WTC11 (cell line): ENCODE results near the gene SLC2A5. TPM values are rescaled to one million over a fixed set of nuclear protein-coding genes. Genes with fewer than 3 reads are reported as not detected.

Experiments
- ATAC-seq: fragments of 200-7000 bp; cut with Tn5 transposase; 2 replicates; pipeline ENCODE4 v1.10.0; 2021; ENCODE audit warnings: mild to moderate bottlenecking, moderate library complexity
- CTCF ChIA-PET: fragments of 300-600 bp; sonication (Branson Sonifier 250); formaldehyde crosslinking; loops from one replicate; lab custom pipeline; 2021; ENCODE audit warnings: antibody characterized with exemption; lab: Charles Lee
- POLR2A ChIA-PET: fragments of 350-600 bp; sonication (Branson Sonifier 250); formaldehyde crosslinking; loops from one replicate; lab custom pipeline; 2021; ENCODE audit warnings: antibody characterized with exemption; lab: Charles Lee
- DNase-seq: peaks from one replicate; pipeline ENCODE4 v3.0.0; 2021; ENCODE audit warnings: low spot score
- H3K27ac Mint-ChIP-seq: 2 replicates; pipeline ENCODE4 v1.8.0; 2021; ENCODE audit warnings: mixed read lengths
- H3K27me3 Mint-ChIP-seq: 2 replicates; pipeline ENCODE4 v1.8.0; 2021; ENCODE audit warnings: low read depth, mild to moderate bottlenecking, moderate library complexity, mixed read lengths
- H3K36me3 Mint-ChIP-seq: 2 replicates; pipeline ENCODE4 v1.8.0; 2021; ENCODE audit warnings: mixed read lengths
- H3K4me1 Mint-ChIP-seq: 2 replicates; pipeline ENCODE4 v1.8.0; 2022; ENCODE audit warnings: mixed read lengths
- H3K4me3 Mint-ChIP-seq: 2 replicates; pipeline ENCODE4 v1.8.0; 2021; ENCODE audit warnings: mild to moderate bottlenecking, moderate library complexity, mixed read lengths
- H3K9me3 Mint-ChIP-seq: 2 replicates; pipeline ENCODE4 v1.8.0; 2021; ENCODE audit warnings: mixed read lengths
- ATF3 ChIP-seq: sonication (generic); formaldehyde crosslinking; conservative IDR thresholded peaks from 2 replicates; pipeline ENCODE4 v1.8.1; 2022; ENCODE audit warnings: mild to moderate bottlenecking, missing genetic modification reagents
- CBFB ChIP-seq: sonication (generic); formaldehyde crosslinking; IDR thresholded peaks from 2 replicates; pipeline ENCODE4 v1.8.1; 2022; ENCODE audit warnings: mild to moderate bottlenecking, low read depth, missing genetic modification reagents
- EMX1 ChIP-seq: fragments of 250-450 bp; sonication (Bioruptor Pico); IDR thresholded peaks from 2 replicates; pipeline ENCODE4 v1.8.0; 2021; ENCODE audit warnings: mild to moderate bottlenecking
- ERG ChIP-seq: fragments of 250-450 bp; sonication (Bioruptor Pico); IDR thresholded peaks from 2 replicates; pipeline ENCODE4 v1.8.0; 2021; ENCODE audit warnings: mild to moderate bottlenecking
- ESRRA ChIP-seq: sonication (generic); formaldehyde crosslinking; IDR thresholded peaks from 2 replicates; pipeline ENCODE4 v1.8.1; 2022; ENCODE audit warnings: mild to moderate bottlenecking, missing genetic modification reagents, borderline replicate concordance
- FOXP1 ChIP-seq: sonication (generic); formaldehyde crosslinking; IDR thresholded peaks from 2 replicates; pipeline ENCODE4 v1.8.0; 2022; ENCODE audit warnings: missing genetic modification reagents, mild to moderate bottlenecking, moderate library complexity, borderline replicate concordance
- FOXP4 ChIP-seq: sonication (generic); formaldehyde crosslinking; IDR thresholded peaks from 2 replicates; pipeline ENCODE4 v1.8.0; 2022; ENCODE audit warnings: mild to moderate bottlenecking, missing genetic modification reagents
- GRHL2 ChIP-seq: fragments of 250-450 bp; sonication (Bioruptor Pico); IDR thresholded peaks from 2 replicates; pipeline ENCODE4 v1.8.0; 2022; ENCODE audit warnings: mild to moderate bottlenecking, moderate library complexity; ENCODE audit not compliant: insufficient replicate concordance, severe bottlenecking
- IRF1 ChIP-seq: sonication (generic); formaldehyde crosslinking; IDR thresholded peaks from 2 replicates; pipeline ENCODE4 v1.8.0; 2023; ENCODE audit warnings: missing genetic modification reagents
- JAZF1 ChIP-seq: fragments of 250-450 bp; sonication (Bioruptor Pico); IDR thresholded peaks from 2 replicates; pipeline ENCODE4 v1.9.0; 2021; ENCODE audit warnings: moderate library complexity, mild to moderate bottlenecking, inconsistent platforms
- MLX ChIP-seq: sonication (generic); formaldehyde crosslinking; IDR thresholded peaks from 2 replicates; pipeline ENCODE4 v1.8.1; 2023; ENCODE audit warnings: mild to moderate bottlenecking, missing genetic modification reagents, moderate library complexity
- MXD4 ChIP-seq: fragments of 250-450 bp; sonication (Bioruptor Pico); IDR thresholded peaks from 2 replicates; pipeline ENCODE4 v1.8.0; 2021; ENCODE audit warnings: mild to moderate bottlenecking, moderate library complexity, borderline replicate concordance
- MYBL2 ChIP-seq: sonication (generic); formaldehyde crosslinking; IDR thresholded peaks from 2 replicates; pipeline ENCODE4 v1.8.1; 2023; ENCODE audit warnings: mild to moderate bottlenecking, moderate library complexity, missing genetic modification reagents
- NFATC4 ChIP-seq: fragments of 250-450 bp; sonication (Bioruptor Pico); IDR thresholded peaks from 2 replicates; pipeline ENCODE4 v1.9.0; 2021; ENCODE audit warnings: mild to moderate bottlenecking
- PRRX2 ChIP-seq: fragments of 250-450 bp; sonication (Bioruptor Pico); IDR thresholded peaks from 2 replicates; pipeline ENCODE4 v1.8.0; 2021; ENCODE audit warnings: mild to moderate bottlenecking
- RORB ChIP-seq: fragments of 250-450 bp; sonication (Bioruptor Pico); IDR thresholded peaks from 2 replicates; pipeline ENCODE4 v1.9.0; 2021; ENCODE audit warnings: mild to moderate bottlenecking
- SP1 ChIP-seq: sonication (generic); formaldehyde crosslinking; conservative IDR thresholded peaks from 2 replicates; pipeline ENCODE4 v1.8.1; 2022; ENCODE audit warnings: missing genetic modification reagents
- STAT6 ChIP-seq: sonication (generic); formaldehyde crosslinking; conservative IDR thresholded peaks from 2 replicates; pipeline ENCODE4 v1.8.1; 2023; ENCODE audit warnings: mild to moderate bottlenecking, low read depth, missing genetic modification reagents, moderate library complexity
- ZBTB21 ChIP-seq: sonication (generic); formaldehyde crosslinking; IDR thresholded peaks from 2 replicates; pipeline ENCODE4 v1.8.1; 2023; ENCODE audit warnings: mild to moderate bottlenecking, missing genetic modification reagents, borderline replicate concordance
- ZBTB43 ChIP-seq: sonication (generic); formaldehyde crosslinking; IDR thresholded peaks from 2 replicates; pipeline ENCODE4 v1.8.1; 2023; ENCODE audit warnings: mild to moderate bottlenecking, missing genetic modification reagents
- ZNF138 ChIP-seq: sonication (generic); formaldehyde crosslinking; conservative IDR thresholded peaks from 2 replicates; pipeline ENCODE4 v1.8.1; 2022; ENCODE audit warnings: mild to moderate bottlenecking, moderate library complexity, missing genetic modification reagents
- ZNF425 ChIP-seq: fragments of 250-450 bp; sonication (Bioruptor Pico); conservative IDR thresholded peaks from 2 replicates; pipeline ENCODE4 v1.9.0; 2021; ENCODE audit warnings: mild to moderate bottlenecking
- total RNA-seq: library from RNA; stranded (reverse); gene quantifications from 3 replicates; pipeline ENCODE4 v1.2.3, GENCODE V29; 2021

The SLC2A5 gene
- total RNA-seq, 1 experiment from 2014 or later, result 0.04 TPM

GRCh38 chr1:9050803-9051202 lies 18.6 kb downstream of the SLC2A5 start (continued):
- TF ChIP-seq ATF3 (CRISPR knock-in tag) (no peak), CBFB (CRISPR knock-in tag) (no peak), GRHL2 (CRISPR knock-in tag) (no peak)

- Mint-ChIP-seq H3K27ac (no peak overlapping the region), H3K27me3 (no peaks in the 10 kb centered on the region; the same call in 1 of the 2 replicates), H3K4me1 (peaks cover 17% of the 10 kb centered on the region), H3K9me3 (no peaks in the 10 kb centered on the region), H3K4me3 (no peak overlapping the region), H3K36me3 (no peaks in the 10 kb centered on the region)
- ChIA-PET CTCF (interaction anchor here (0.6 to 1.9 kb wide), 4 partner anchors 10 to 86 kb away, joined by 3 to 6 read pairs (median 5); no protein-coding TSS in a partner anchor), POLR2A (no interaction called here)
- no peak for TF ChIP-seq NFATC4
- no peak for TF ChIP-seq ERG (CRISPR knock-in tag)
- no peak for TF ChIP-seq SP1 (CRISPR knock-in tag)
- no peak for TF ChIP-seq FOXP1 (CRISPR knock-in tag)
- no peak for TF ChIP-seq EMX1
- no peak for TF ChIP-seq GRHL2 (CRISPR knock-in tag)
- no peak for TF ChIP-seq RORB
- no peak for TF ChIP-seq MLX (CRISPR knock-in tag)
- DNase-seq (no peak), ATAC-seq (no peak)
Observed at GRCh38 chr1:9048551-9048950, 20.9 kb downstream of the SLC2A5 start.

GRCh38 chr1:9047019-9047418 lies 22.4 kb downstream of the SLC2A5 start:
- ATAC-seq, result no peak
- no peaks in the 10 kb centered on the region for H3K36me3 Mint-ChIP-seq
- no peak overlapping the region for H3K4me3 Mint-ChIP-seq
- ChIA-PET CTCF (interaction anchor here (1.0 to 1.9 kb wide), 3 partner anchors 12 to 63 kb away, joined by 3 to 6 read pairs (median 4); no protein-coding TSS in a partner anchor), POLR2A (interaction anchor here (0.6 kb wide), 1 partner anchor 145 kb away, joined by 4 read pairs; no protein-coding TSS in a partner anchor)
- H3K27me3 Mint-ChIP-seq, result no peaks in the 10 kb centered on the region; the same call in 1 of the 2 replicates
- no peak overlapping the region for H3K27ac Mint-ChIP-seq
- no peaks in the 10 kb centered on the region for H3K9me3 Mint-ChIP-seq
- H3K4me1 Mint-ChIP-seq, result peaks cover 17% of the 10 kb centered on the region
- DNase-seq, result no peak
- no peak for TF ChIP-seq MXD4 (CRISPR knock-in tag)
- no peak for TF ChIP-seq ZNF138 (CRISPR knock-in tag)
- no peak for TF ChIP-seq PRRX2 (CRISPR knock-in tag)
- TF ChIP-seq JAZF1 (CRISPR knock-in tag), result no peak
- TF ChIP-seq STAT6 (CRISPR knock-in tag), result no peak
- TF ChIP-seq ZBTB43, result no peak
- TF ChIP-seq MYBL2 (CRISPR knock-in tag), result no peak
- no peak for TF ChIP-seq ESRRA (CRISPR knock-in tag)
- no peak for TF ChIP-seq ZBTB21 (CRISPR knock-in tag)
- no peak for TF ChIP-seq ZNF425
- no peak for TF ChIP-seq IRF1
- no peak for TF ChIP-seq FOXP4 (CRISPR knock-in tag)
